SK-N-SH (cell line): ENCODE data around the gene MIER1. TPM values are rescaled to one million over a fixed set of nuclear protein-coding genes. Genes with fewer than 3 reads are reported as not detected.
A peak's percentile ranks its signal among the peaks of the same experiment; 100 is the strongest.

ENCODE experiments used
- CTCF ChIA-PET: fragments of 300-600, 350-600 bp; formaldehyde crosslinking; extraction: SDS; loops from one replicate; lab custom pipeline; 2021; lab: Yijun Ruan, JAX
- POLR2A ChIA-PET: fragments of 350-600 bp; sonication (Branson Sonifier 250); formaldehyde crosslinking; extraction: SDS; loops from one replicate; lab custom pipeline; 2020; ENCODE audit warnings: antibody characterized with exemption, inconsistent platforms; lab: Yijun Ruan, JAX
- DNase-seq: peaks from one replicate; pipeline ENCODE4 v3.0.0; 2012
- H2AFZ ChIP-seq: fragments of 200-600 bp; sonication (generic); 2 replicates; pipeline ENCODE4 v1.8.1; 2016; ENCODE audit warnings: antibody characterized with exemption, mild to moderate bottlenecking, low read depth
- H3F3A ChIP-seq: fragments of 200-600 bp; sonication (generic); replicated peaks from 2 replicates; pipeline ENCODE3; 2016; ENCODE audit warnings: antibody characterized with exemption, mild to moderate bottlenecking; ENCODE audit not compliant: insufficient read depth
- H3K27ac ChIP-seq, 2 experiments: fragments of 200-500 bp in 1 of 2; fragments of 200-600 bp in 1 of 2; sonication (Bioruptor generic) in 1 of 2; sonication (generic), shearing (Covaris generic) in 1 of 2; 2 replicates each; pipeline versions ENCODE4 v1.5.1 to v1.6.1; 2014 to 2016; ENCODE audit warnings: low read depth in 2 of 2, inconsistent platforms in 1 of 2, low read length in 1 of 2, mild to moderate bottlenecking in 1 of 2, mixed read lengths in 1 of 2
- H3K27me3 ChIP-seq: fragments of 200-600 bp; sonication (generic), shearing (Covaris generic); 2 replicates; pipeline ENCODE4 v1.6.1; 2016; ENCODE audit warnings: mixed run types; ENCODE audit not compliant: insufficient read depth
- H3K36me3 ChIP-seq, 2 experiments: fragments of 200-500 bp in 1 of 2; fragments of 200-600 bp in 1 of 2; sonication (Bioruptor generic) in 1 of 2; sonication (generic) in 1 of 2; replicated peaks in 1 of 2; 2 replicates each; pipeline versions ENCODE3 to v1.5.1; 2014 to 2016; ENCODE audit warnings: low read length in 1 of 2, mild to moderate bottlenecking in 1 of 2; ENCODE audit not compliant: insufficient read depth in 2 of 2, control insufficient read depth in 1 of 2
- H3K4me1 ChIP-seq, 2 experiments: fragments of 200-500 bp in 1 of 2; fragments of 200-600 bp in 1 of 2; sonication (Bioruptor generic) in 1 of 2; sonication (generic), shearing (Covaris generic) in 1 of 2; 2 replicates each; pipeline versions ENCODE4 v1.5.1 to v1.6.1; 2014 to 2016; ENCODE audit warnings: low read depth in 1 of 2, low read length in 1 of 2, mixed run types in 1 of 2; ENCODE audit not compliant: insufficient read depth in 2 of 2, control insufficient read depth in 1 of 2
- H3K4me2 ChIP-seq: fragments of 200-600 bp; sonication (generic), shearing (Covaris generic); 2 replicates; pipeline ENCODE4 v1.6.1; 2017; ENCODE audit warnings: mixed run types
- H3K4me3 ChIP-seq, 2 experiments: fragments of 200-500 bp in 1 of 2; fragments of 200-600 bp in 1 of 2; sonication (Bioruptor generic) in 1 of 2; sonication (generic), shearing (Covaris generic) in 1 of 2; 2 replicates each; pipeline versions ENCODE4 v1.5.1 to v1.8.1; 2014 to 2016; ENCODE audit warnings: low read depth in 2 of 2, inconsistent platforms in 1 of 2, low read length in 1 of 2, mild to moderate bottlenecking in 1 of 2, mixed read lengths in 1 of 2, moderate library complexity in 1 of 2
- H3K79me2 ChIP-seq: fragments of 200-600 bp; sonication (generic); 2 replicates; pipeline ENCODE4 v1.8.1; 2017; ENCODE audit warnings: mild to moderate bottlenecking; ENCODE audit not compliant: insufficient read depth
- H3K9ac ChIP-seq: fragments of 200-600 bp; sonication (generic); 2 replicates; pipeline ENCODE4 v1.6.1; 2017; ENCODE audit warnings: mixed run types
- H3K9me2 ChIP-seq: fragments of 200-600 bp; sonication (generic); 2 replicates; pipeline ENCODE4 v1.6.1; 2017; ENCODE audit warnings: mixed run types
- H3K9me3 ChIP-seq: fragments of 200-600 bp; sonication (generic); 2 replicates; pipeline ENCODE4 v1.6.1; 2017; ENCODE audit warnings: mixed run types, mild to moderate bottlenecking, moderate library complexity
- H4K20me1 ChIP-seq: fragments of 200-600 bp; sonication (generic); 2 replicates; pipeline ENCODE4 v1.6.1; 2017; ENCODE audit warnings: mild to moderate bottlenecking, mixed run types; ENCODE audit not compliant: insufficient read depth
- CHD2 ChIP-seq: fragments of 150-350 bp; IDR thresholded peaks from 2 replicates; pipeline ENCODE4 v1.6.1; 2018; ENCODE audit warnings: low read length; ENCODE audit not compliant: partially characterized antibody
- ELF1 ChIP-seq: IDR thresholded peaks from 2 replicates; pipeline ENCODE4 v1.4.0; 2012
- EP300 ChIP-seq, 2 experiments: IDR thresholded peaks; 2 replicates each; pipeline versions ENCODE4 v1.4.0 to v1.6.1; 2012; ENCODE audit warnings: borderline replicate concordance in 1 of 2, low read depth in 1 of 2, low read length in 1 of 2
- EZH2phosphoT487 ChIP-seq: fragments of 200-600 bp; sonication (generic); IDR thresholded peaks from 2 replicates; pipeline ENCODE4 v1.6.1; 2017; ENCODE audit warnings: low read depth, mixed run types, mild to moderate bottlenecking, antibody characterized with exemption, moderate library complexity, borderline replicate concordance
- FOXM1 ChIP-seq: IDR thresholded peaks from 2 replicates; pipeline ENCODE4 v1.4.0; 2012; ENCODE audit warnings: low read depth, mild to moderate bottlenecking
- GABPA ChIP-seq: IDR thresholded peaks from 2 replicates; pipeline ENCODE4 v1.4.0; 2012; ENCODE audit warnings: low read depth, mild to moderate bottlenecking
- GATA2 ChIP-seq: sonication (generic); formaldehyde crosslinking; IDR thresholded peaks from 2 replicates; pipeline ENCODE4 v1.5.0; 2020; ENCODE audit warnings: mild to moderate bottlenecking, missing genetic modification reagents
- JUND ChIP-seq: IDR thresholded peaks from 2 replicates; pipeline ENCODE4 v1.4.0; 2012
- MAX ChIP-seq: IDR thresholded peaks from 2 replicates; pipeline ENCODE4 v1.4.0; 2012; ENCODE audit warnings: low read depth
- MXI1 ChIP-seq: IDR thresholded peaks from 2 replicates; pipeline ENCODE4 v1.6.1; 2012; ENCODE audit warnings: mild to moderate bottlenecking, low read depth, low read length, improper control_type of control experiment
- NRF1 ChIP-seq: IDR thresholded peaks from 2 replicates; pipeline ENCODE4 v1.6.1; 2012; ENCODE audit warnings: low read depth, mild to moderate bottlenecking, low read length
- PBX3 ChIP-seq: IDR thresholded peaks from 2 replicates; pipeline ENCODE4; 2012
- RCOR1 ChIP-seq: fragments of 150-350 bp; IDR thresholded peaks from 2 replicates; pipeline ENCODE4 v1.6.1; 2017; ENCODE audit warnings: antibody characterized with exemption, low read length
- RXRA ChIP-seq: IDR thresholded peaks from 2 replicates; pipeline ENCODE4 v1.4.0; 2012; ENCODE audit warnings: low read depth, mild to moderate bottlenecking, borderline replicate concordance
- SMC3 ChIP-seq: IDR thresholded peaks from 2 replicates; pipeline ENCODE4 v1.6.1; 2012; ENCODE audit warnings: low read depth, low read length, improper control_type of control experiment
- TEAD4 ChIP-seq: IDR thresholded peaks from 2 replicates; pipeline ENCODE4 v1.4.0; 2012; ENCODE audit warnings: mild to moderate bottlenecking, borderline replicate concordance; ENCODE audit not compliant: insufficient read depth
- USF2 ChIP-seq: fragments of 150-350 bp; IDR thresholded peaks from 2 replicates; pipeline ENCODE4 v1.6.1; 2017; ENCODE audit warnings: antibody characterized with exemption, low read length, low read depth, borderline replicate concordance
- YY1 ChIP-seq: IDR thresholded peaks from 2 replicates; pipeline ENCODE4 v1.4.0; 2012; ENCODE audit warnings: low read depth, mild to moderate bottlenecking
- ZBTB33 ChIP-seq: IDR thresholded peaks from 2 replicates; pipeline ENCODE4 v1.4.0; 2012; ENCODE audit warnings: low read depth, borderline replicate concordance
- WGBS: methylation state at CpG from one replicate; pipeline ENCODE4 v1.1.6; 2017; ENCODE audit warnings: low lambda C conversion rate; 5-methylcytosine and 5-hydroxymethylcytosine counted together
- polyA plus RNA-seq, 3 experiments: library from polyadenylated mRNA; depleted of rRNA; stranded (reverse); fragments of >200 nt; gene quantifications; 2 replicates each; pipeline ENCODE4 v1.2.3, GENCODE V29; 2012

The MIER1 gene
- polyA plus RNA-seq, 1 of the 3 experiments (the other 2 are of a cell fraction): 4.4 TPM

GRCh38 chr1:66945316-66945715 lies 20.5 kb downstream of the MIER1 start:
- CTCF ChIA-PET: interaction anchor here (1.2 kb wide), 1 partner anchor 10 kb away, joined by 3 read pairs; no protein-coding TSS in a partner anchor
- POLR2A ChIA-PET: no interaction called here

GRCh38 chr1:66947267-66947666 lies 22.5 kb downstream of the MIER1 start:
- Histone ChIP-seq H3K9ac (no peak overlapping the region), H3K4me1 (peaks cover 0 to 11% of the 10 kb centered on the region in 2 experiments; a peak in 2 of 4 replicates), H2AFZ (no peak overlapping the region), H3K4me3 (no peak overlapping the region), H3K36me3 (peaks cover 41 to 51% of the 10 kb centered on the region in 2 experiments), H4K20me1 (no peaks in the 10 kb centered on the region), H3F3A (peaks cover 34% of the 10 kb centered on the region), H3K79me2 (peaks cover 79% of the 10 kb centered on the region), H3K27ac (no peak overlapping the region), H3K27me3 (no peaks in the 10 kb centered on the region), H3K4me2 (no peak overlapping the region), H3K9me3 (no peaks in the 10 kb centered on the region), H3K9me2 (no peaks in the 10 kb centered on the region)
- POLR2A ChIA-PET: no interaction called here
- no peak for TF ChIP-seq EP300 (IDR thresholded peaks at IDR 0.05; ENCODE audit: borderline replicate concordance in 1 of 2, low read depth in 1 of 2, low read length in 1 of 2)
- TF ChIP-seq TEAD4: no peak
- TF ChIP-seq ZBTB33: no peak
- TF ChIP-seq YY1: no peak
- TF ChIP-seq GATA2 (CRISPR knock-in tag): no peak
- no peak for TF ChIP-seq GABPA
- no peak for TF ChIP-seq RCOR1
- no peak for TF ChIP-seq NRF1
- no peak for TF ChIP-seq MXI1
- no peak for TF ChIP-seq MAX
- no peak for TF ChIP-seq JUND
- TF ChIP-seq FOXM1: no peak
- no peak for TF ChIP-seq USF2
- TF ChIP-seq EZH2phosphoT487: no peak
- TF ChIP-seq SMC3: no peak
- no peak for TF ChIP-seq CHD2
- no peak for TF ChIP-seq PBX3
- TF ChIP-seq ELF1: no peak
- TF ChIP-seq RXRA: no peak
- 97% methylated on average over 1 of the region's 1 CpG for WGBS
- no peak for DNase-seq
- CTCF ChIA-PET: interaction anchor here (0.9 to 2.0 kb wide), 2 partner anchors 10 to 29 kb away, joined by 4 to 5 read pairs; no protein-coding TSS in a partner anchor

More at GRCh38 chr1:66945316-66945715, 20.5 kb downstream of the MIER1 start:
- no peak for DNase-seq
- Histone ChIP-seq H3K27me3 (no peaks in the 10 kb centered on the region), H2AFZ (no peak overlapping the region), H3K4me3 (no peak overlapping the region), H3K9me3 (no peaks in the 10 kb centered on the region), H3K4me2 (no peak overlapping the region), H3K36me3 (peaks cover 50 to 55% of the 10 kb centered on the region in 2 experiments), H3K9ac (no peak overlapping the region), H4K20me1 (peaks cover 4% of the 10 kb centered on the region; the same call in 1 of the 2 replicates), H3F3A (peaks cover 34% of the 10 kb centered on the region)
- TF ChIP-seq NRF1 (no peak), SMC3 (no peak)
- TF ChIP-seq, all 33 proteins: peak for 0
- Histone ChIP-seq H3K4me1 (peaks cover 0 to 14% of the 10 kb centered on the region in 2 experiments; a peak in 2 of 4 replicates), H3K9me2 (no peaks in the 10 kb centered on the region), H3K27ac (peak overlapping the region in 1 of 2 experiments; percentile 74; a peak in 2 of 4 replicates), H3K79me2 (peaks cover 92% of the 10 kb centered on the region)
- WGBS: 99% methylated on average over 3 of the region's 3 CpGs
